B cell (primary cell): ENCODE measurements around the gene AVPR1B. TPM values are rescaled to one million over a fixed set of nuclear protein-coding genes. Genes with fewer than 3 reads are reported as not detected.

Experiments
- ATAC-seq: fragments of 200-7000 bp; cut with Tn5 transposase; one replicate; pipeline ENCODE4 v1.10.0; 2021; ENCODE audit warnings: low read depth, mild to moderate bottlenecking, moderate number of reproducible peaks, moderate library complexity
- CTCF ChIA-PET: fragments of 350-600 bp; sonication (Branson Sonifier 250); formaldehyde crosslinking; loops from one replicate; lab custom pipeline; 2021; ENCODE audit warnings: antibody characterized with exemption, inconsistent platforms; lab: Charles Lee
- POLR2A ChIA-PET: fragments of 350-600 bp; sonication (Branson Sonifier 250); formaldehyde crosslinking; loops from one replicate; lab custom pipeline; 2021; ENCODE audit warnings: antibody characterized with exemption; lab: Charles Lee
- DNase-seq: peaks from one replicate; pipeline ENCODE4 v3.0.0; 2013
- H2AFZ ChIP-seq: 2 replicates; pipeline ENCODE4 v1.6.1; 2012; ENCODE audit warnings: mild to moderate bottlenecking, low read depth, low read length; ENCODE audit not compliant: insufficient read depth, poor library complexity, severe bottlenecking
- H3K27ac ChIP-seq, 2 donors: 1 replicate in 1 of 2; 2 replicates in 1 of 2; pipeline ENCODE4 v1.5.1; 2012 to 2013; ENCODE audit warnings: low read length in 2 of 2, mild to moderate bottlenecking in 2 of 2, moderate library complexity in 1 of 2
- H3K27me3 ChIP-seq, 4 experiments: fragments of 200-600 bp in 1 of 4; sonication (generic) in 1 of 4; replicated peaks in 1 of 4; 1 replicate in 2 of 4; 2 replicates in 2 of 4; pipeline versions ENCODE4 v1.6.1 to v1.7.0; 2013 to 2016; ENCODE audit warnings: low read length in 3 of 4, mild to moderate bottlenecking in 2 of 4, mixed read lengths in 1 of 4, moderate library complexity in 1 of 4; ENCODE audit not compliant: insufficient read depth in 4 of 4, control insufficient read depth in 3 of 4; ENCODE audit errors: control extremely low read depth in 1 of 4
- H3K36me3 ChIP-seq, 2 experiments: replicated peaks in 1 of 2; 1 replicate in 1 of 2; 2 replicates in 1 of 2; pipeline versions ENCODE4 v1.6.1 to v1.7.1; 2013; ENCODE audit warnings: low read length in 1 of 2; ENCODE audit not compliant: insufficient read depth in 2 of 2, control insufficient read depth in 1 of 2; ENCODE audit errors: control extremely low read depth in 1 of 2, extremely low read depth in 1 of 2
- H3K4me1 ChIP-seq, 2 donors: fragments of 200-600 bp in 1 of 2; sonication (generic) in 1 of 2; 1 replicate in 1 of 2; 2 replicates in 1 of 2; pipeline versions ENCODE4 v1.5.1 to v1.6.1; 2013 to 2017; ENCODE audit warnings: low read length in 2 of 2; ENCODE audit not compliant: control insufficient read depth in 2 of 2, insufficient read depth in 2 of 2
- H3K4me2 ChIP-seq: replicated peaks from 2 replicates; pipeline ENCODE3; 2012; ENCODE audit warnings: mild to moderate bottlenecking, low read depth, low read length; ENCODE audit not compliant: poor library complexity, severe bottlenecking
- H3K4me3 ChIP-seq, 5 experiments: fragments of 200-600 bp in 1 of 5; sonication (generic) in 1 of 5; 1 replicate in 3 of 5; 2 replicates in 2 of 5; pipeline versions ENCODE4 v1.5.1 to v1.7.0; 2011 to 2016; ENCODE audit warnings: low read length in 4 of 5, mild to moderate bottlenecking in 4 of 5, low read depth in 2 of 5, control low read depth in 1 of 5, moderate library complexity in 1 of 5; ENCODE audit not compliant: insufficient read depth in 1 of 5; ENCODE audit errors: control extremely low read depth in 1 of 5, extremely low read depth in 1 of 5
- H3K79me2 ChIP-seq: fragments of 200-600 bp; sonication (generic); one replicate; pipeline ENCODE4 v1.6.0; 2016; ENCODE audit warnings: low read length; ENCODE audit not compliant: control insufficient read depth, insufficient read depth
- H3K9ac ChIP-seq: fragments of 200-600 bp; sonication (generic); 2 replicates; pipeline ENCODE4 v1.6.1; 2017; ENCODE audit warnings: mild to moderate bottlenecking, low read length, moderate library complexity
- H3K9me3 ChIP-seq, 3 donors: one replicate each; pipeline versions ENCODE4 v1.6.1 to v1.7.1; 2013; ENCODE audit warnings: low read length in 2 of 3; ENCODE audit not compliant: control insufficient read depth in 2 of 3, insufficient read depth in 1 of 3; ENCODE audit errors: control extremely low read depth in 1 of 3
- H4K20me1 ChIP-seq: 2 replicates; pipeline ENCODE4 v1.6.0; 2012; ENCODE audit warnings: mild to moderate bottlenecking, low read length; ENCODE audit not compliant: insufficient read depth, control insufficient read depth, poor library complexity, severe bottlenecking
- H3K27ac Mint-ChIP-seq: one replicate; pipeline ENCODE4 v1.8.0; 2021; ENCODE audit warnings: mixed read lengths
- H3K27me3 Mint-ChIP-seq: one replicate; pipeline ENCODE4 v1.8.0; 2021; ENCODE audit warnings: mixed read lengths
- H3K4me1 Mint-ChIP-seq: one replicate; pipeline ENCODE4 v1.8.0; 2021; ENCODE audit warnings: mixed read lengths
- H3K4me3 Mint-ChIP-seq: one replicate; pipeline ENCODE4 v1.8.0; 2021; ENCODE audit warnings: mixed read lengths
- H3K9me3 Mint-ChIP-seq: one replicate; pipeline ENCODE4 v1.8.0; 2022; ENCODE audit warnings: mixed read lengths; ENCODE audit not compliant: insufficient read depth
- CTCF ChIP-seq: fragments of 200-600 bp; IDR thresholded peaks from one replicate; pipeline ENCODE4 v1.8.0; 2022; ENCODE audit warnings: antibody characterized with exemption, mild to moderate bottlenecking
- EZH2 ChIP-seq: IDR thresholded peaks from 2 replicates; pipeline ENCODE4 v1.6.1; 2012; ENCODE audit warnings: borderline replicate concordance, low read depth, mild to moderate bottlenecking, moderate library complexity, low read length; ENCODE audit not compliant: insufficient read depth, poor library complexity, severe bottlenecking
- WGBS: methylation state at CpG from one replicate; pipeline ENCODE4 v1.1.5; 2013; ENCODE audit warnings: missing lambda C conversion rate; ENCODE audit not compliant: insufficient coverage; 5-methylcytosine and 5-hydroxymethylcytosine counted together
- intact Hi-C: fragments of 100-400 bp; cut with micrococcal nuclease; formaldehyde crosslinking; loops from one replicate; pipeline ENCODE4 v1.10.0; 2022
- polyA plus RNA-seq: library from polyadenylated mRNA; depleted of rRNA; stranded (reverse); fragments of >200 nt; gene quantifications from 2 replicates; pipeline ENCODE4 v1.2.3, GENCODE V29; 2012
- total RNA-seq, 2 donors: library from RNA; stranded (reverse); fragments of 120-200 nt in 1 of 2; gene quantifications; 1 replicate in 1 of 2; 2 replicates in 1 of 2; pipeline versions ENCODE4 v1.2.3 to v1.2.4, GENCODE V29; 2013 to 2022

Gene AVPR1B
- total and polyA plus RNA-seq, 2 donors (not counting 1 experiment from before 2014, with no cell fraction given): 0.59 TPM; not detected in 1

- Mint-ChIP-seq H3K27ac (no peak overlapping the region), H3K4me3 (no peak overlapping the region), H3K27me3 (peaks cover 31% of the 10 kb centered on the region), H3K4me1 (peaks cover 7% of the 10 kb centered on the region), H3K9me3 (no peaks in the 10 kb centered on the region)
- WGBS: 54% methylated on average over 2 of the region's 2 CpGs
- TF ChIP-seq EZH2: no peak
- TF ChIP-seq CTCF: no peak
- DNase-seq (no peak), ATAC-seq (no peak)
- Histone ChIP-seq H3K4me1 (peaks cover 0 to 5% of the 10 kb centered on the region in 2 donors), H3K4me2 (no peak overlapping the region), H2AFZ (no peak overlapping the region), H3K79me2 (no peaks in the 10 kb centered on the region), H3K36me3 (no peaks in the 10 kb centered on the region), H3K9me3 (no peaks in the 10 kb centered on the region), H3K9ac (no peak overlapping the region), H3K27ac (no peak overlapping the region), H3K27me3 (peaks cover 0 to 12% (median 2%) of the 10 kb centered on the region in 4 experiments), H3K4me3 (no peak overlapping the region), H4K20me1 (no peaks in the 10 kb centered on the region)
- POLR2A ChIA-PET: no interaction called here
- CTCF ChIA-PET: no interaction called here
- intact Hi-C loops: no loop called here
These were observed 18.1 kb upstream of the AVPR1B start for GRCh38 chr1:206135248-206135647.

- no peak overlapping the region for H3K4me3 ChIP-seq
- H3K27ac ChIP-seq: no peak overlapping the region
- Mint-ChIP-seq H3K4me3 (no peak overlapping the region), H3K9me3 (no peaks in the 10 kb centered on the region), H3K27ac (no peak overlapping the region), H3K27me3 (peaks cover 22% of the 10 kb centered on the region), H3K4me1 (peaks cover 7% of the 10 kb centered on the region)
- H3K4me1 ChIP-seq: peaks cover 0 to 5% of the 10 kb centered on the region in 2 donors
- H4K20me1 ChIP-seq: no peaks in the 10 kb centered on the region
- ATAC-seq: no peak
- H3K27me3 ChIP-seq: peaks cover 0 to 6% (median under 1%) of the 10 kb centered on the region in 4 experiments
- DNase-seq: no peak
- no peak for TF ChIP-seq CTCF
- H3K9me3 ChIP-seq: no peaks in the 10 kb centered on the region
- H2AFZ ChIP-seq: no peak overlapping the region
- H3K9ac ChIP-seq: no peak overlapping the region
- intact Hi-C loops: no loop called here
- CTCF ChIA-PET: interaction anchor here (0.6 to 1.6 kb wide), 3 partner anchors 157 to 370 kb away, joined by 3 to 5 read pairs (median 3); no protein-coding TSS in a partner anchor
- 78% methylated on average over 2 of the region's 7 CpGs for WGBS
- H3K36me3 ChIP-seq: no peaks in the 10 kb centered on the region
- POLR2A ChIA-PET: no interaction called here
- no peak overlapping the region for H3K4me2 ChIP-seq
- H3K79me2 ChIP-seq: no peaks in the 10 kb centered on the region
These were observed 16.7 kb upstream of the AVPR1B start for GRCh38 chr1:206133751-206134415.
